NCI-H2081 (cell line): Measurements from ENCODE around the gene CYTIP.

Experiments used
- DNase-seq, 2 experiments: peaks; one replicate each; lab custom pipeline; 2025; lab: John Stamatoyannopoulos, UW

Gene CYTIP

GRCh38 chr2:157463002-157463401, 19.1 kb upstream of the CYTIP start:
- DNase-seq, result no peak

- no peak for DNase-seq
These were observed 17.0 kb upstream of the CYTIP start for GRCh38 chr2:157460897-157461296.

DNA sequence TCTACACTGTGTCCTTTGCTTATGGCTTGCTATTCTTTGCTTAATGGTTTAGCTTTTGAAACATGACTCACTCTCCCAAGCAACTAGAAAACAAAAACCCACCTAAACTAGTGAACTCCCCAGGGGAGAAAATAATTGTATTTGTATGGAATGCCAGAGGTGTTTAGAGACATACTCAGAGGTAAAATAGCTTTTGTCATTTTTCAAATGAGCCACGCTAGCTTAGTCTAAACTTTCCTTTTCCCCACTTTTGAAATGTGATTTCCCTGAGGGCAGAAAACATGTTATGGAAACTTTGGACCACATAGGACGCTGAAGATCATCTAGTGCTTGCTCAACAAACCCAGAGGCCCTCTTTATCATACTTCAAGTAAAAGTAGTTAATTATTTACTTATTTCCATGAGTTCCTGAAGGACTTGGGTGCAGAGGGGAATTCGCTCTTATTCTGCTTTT, 16.5 kb upstream of the CYTIP start:
- DNase-seq, result no peak

GRCh38 chr2:157459486-157459885, 15.6 kb upstream of the CYTIP start:
- DNase-seq, result no peak

- no peak for DNase-seq
These were observed 3.9 kb upstream of the CYTIP start for GRCh38 chr2:157447741-157448140.

DNA sequence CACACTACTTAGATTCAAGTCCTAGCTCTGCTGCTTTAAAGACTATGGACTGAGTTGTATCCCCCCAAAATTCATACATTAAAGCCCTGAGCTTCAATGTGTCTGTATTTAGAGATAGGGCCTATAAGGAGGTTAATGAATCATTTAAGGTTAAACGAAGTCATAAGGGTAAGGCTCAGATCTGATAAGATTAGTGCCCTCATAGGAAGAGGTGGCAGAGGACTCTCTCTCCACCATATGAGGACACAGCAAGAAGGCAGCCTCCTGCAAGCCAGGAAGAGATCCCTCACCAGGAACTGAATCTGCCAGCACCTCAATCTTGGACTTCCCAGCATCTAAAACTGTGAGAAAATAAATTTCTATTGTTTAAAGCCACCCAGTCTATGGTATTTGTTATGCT, 3.1 kb upstream of the CYTIP start:
- no peak for DNase-seq

- no peak for DNase-seq
These were observed 752 bp upstream of the CYTIP start for GRCh38 chr2:157444641-157445040.

DNA sequence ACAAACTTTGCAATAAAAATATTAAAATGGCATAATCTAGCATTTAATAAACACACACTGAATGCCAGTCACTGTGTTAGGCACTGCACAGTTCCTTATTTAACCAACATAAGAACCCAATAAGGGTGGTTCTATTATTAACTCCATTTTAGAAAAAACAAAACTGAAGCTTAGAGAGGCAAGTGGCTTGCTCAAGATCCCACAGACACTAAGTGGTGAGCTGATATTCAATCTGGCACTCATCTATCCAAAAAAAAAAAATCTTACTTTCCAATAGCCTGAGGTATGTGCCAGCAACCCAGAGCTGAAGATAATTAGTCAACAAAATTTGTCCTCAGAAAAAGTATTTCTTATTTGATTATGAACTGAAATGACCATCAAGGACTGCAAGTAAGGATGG, 799 bp downstream of the CYTIP start:
- DNase-seq, result no peak

DNA sequence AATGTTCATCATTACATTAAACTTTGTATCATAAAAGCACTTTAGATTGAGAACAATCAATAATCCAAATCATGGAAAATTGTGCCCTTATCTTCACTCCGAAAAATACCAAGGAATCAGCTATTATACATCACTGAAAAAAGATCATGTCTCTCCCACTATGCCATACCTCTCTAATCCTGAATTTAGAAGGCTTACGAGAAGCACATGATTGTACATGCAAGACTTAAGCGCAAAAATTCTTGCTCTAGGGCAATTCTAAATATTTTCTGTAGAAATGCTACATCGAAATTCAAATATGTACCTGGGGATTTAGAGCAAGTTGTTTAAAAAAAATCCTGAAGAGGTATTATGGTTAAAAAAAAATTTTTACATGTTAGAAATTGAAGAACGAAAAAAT, 1.3 kb downstream of the CYTIP start:
- DNase-seq, result no peak

DNA sequence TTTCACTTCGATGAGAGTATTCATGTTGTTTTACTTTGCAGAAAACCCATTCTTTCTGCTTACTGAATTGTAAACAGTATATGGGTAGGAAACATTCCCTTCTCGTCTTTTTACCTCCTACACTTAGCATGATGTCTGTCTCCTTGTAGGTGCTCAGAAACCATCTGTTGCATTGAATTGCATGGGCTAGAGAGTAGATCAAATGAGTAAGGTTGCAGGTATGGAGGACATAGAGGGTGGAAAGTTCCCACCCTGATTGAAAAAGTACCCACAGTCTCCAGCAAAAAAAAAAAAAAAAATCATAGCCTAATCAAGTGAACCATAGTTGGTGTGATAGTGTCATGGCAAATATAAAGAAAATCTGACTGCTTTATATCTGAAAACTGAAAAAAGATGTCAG, 1.7 kb downstream of the CYTIP start:
- no peak for DNase-seq

GRCh38 chr2:157441072-157441454, 2.8 kb downstream of the CYTIP start:
- DNase-seq, result peak in 1 of 2 experiments; percentile 24

- DNase-seq, result no peak
These were observed 3.4 kb downstream of the CYTIP start for GRCh38 chr2:157440404-157441071.

GRCh38 chr2:157439824-157440186, 4.1 kb downstream of the CYTIP start:
- DNase-seq, result no peak

- peak in 1 of 2 experiments; percentile 39 for DNase-seq
These were observed 4.7 kb downstream of the CYTIP start for GRCh38 chr2:157438863-157439823.

- no peak for DNase-seq
These were observed 10.5 kb downstream of the CYTIP start for GRCh38 chr2:157433394-157433793.

- DNase-seq, result no peak
These were observed 11.3 kb downstream of the CYTIP start for GRCh38 chr2:157432475-157433106.

GRCh38 chr2:157431176-157431575, 12.7 kb downstream of the CYTIP start:
- DNase-seq, result peak in 1 of 2 experiments; percentile 3

GRCh38 chr2:157428500-157429175, 15.3 kb downstream of the CYTIP start:
- DNase-seq, result no peak

GRCh38 chr2:157427922-157428303, 16.0 kb downstream of the CYTIP start:
- DNase-seq, result no peak

- no peak for DNase-seq
These were observed 16.6 kb downstream of the CYTIP start for GRCh38 chr2:157427003-157427921.

DNA sequence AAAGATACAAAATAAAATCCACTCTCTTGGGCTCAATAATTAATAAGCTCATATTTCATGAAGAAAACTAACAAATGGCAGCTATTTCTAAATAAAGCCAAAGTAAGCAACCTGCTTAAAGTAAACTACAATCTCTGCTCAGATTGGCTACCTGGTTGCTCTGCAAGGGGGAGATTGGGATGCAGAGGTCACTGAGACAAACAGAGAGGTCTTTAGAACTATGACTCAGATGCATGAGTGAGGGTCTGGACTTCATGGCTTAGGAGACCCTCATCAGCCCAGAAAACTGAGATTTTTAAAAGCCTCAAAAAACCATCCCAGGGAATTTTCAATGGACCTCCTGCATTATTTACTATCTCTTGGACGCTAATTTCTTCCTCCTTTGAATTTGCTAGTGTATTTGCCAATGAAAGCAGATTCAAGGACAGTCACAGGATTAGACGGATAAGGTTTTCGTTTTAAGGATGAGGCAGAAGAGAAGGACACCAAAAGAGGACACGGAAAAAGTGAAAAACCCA, 17.4 kb downstream of the CYTIP start:
- no peak for DNase-seq
